Measurements from ENCODE around the gene GSTO2. TPM values are rescaled to one million over a fixed set of nuclear protein-coding genes. Genes with fewer than 3 reads are reported as not detected.
A peak's percentile ranks its signal among the peaks of the same experiment; 100 is the strongest.

Gene GSTO2
- total RNA-seq, 4 donors from 2014 or later: 0.71 to 2.3 (median 1.4) TPM; not detected in 1

GRCh38 chr10:104340111-104340526 is 71.1 kb downstream of the GSTO2 start:
- peak overlapping the region; percentile 73 to 98 (median 94) for H3K4me3 ChIP-seq
- DNase-seq (no peak), ATAC-seq (peak; percentile 5 to 6)
- H3K27me3 ChIP-seq: no peaks in the 10 kb centered on the region
- H3K9me3 ChIP-seq: no peaks in the 10 kb centered on the region
- H3K4me1 ChIP-seq: peaks cover 24 to 29% of the 10 kb centered on the region in 2 donors
- intact Hi-C loops (cut with DNase I; ENCODE audit: low total_unique reads) (no loop called here), in situ Hi-C loops (cut with MboI; ENCODE audit: low sequenced_read_pairs in 4 of 4) (no loop called here)
- TF ChIP-seq CTCF (IDR thresholded peaks at IDR 0.05 in 4 of 5, conservative IDR thresholded peaks at IDR 0.05 in 1 of 5) (no peak), POLR2A (IDR thresholded peaks at IDR 0.05) (no peak)
- no peaks in the 10 kb centered on the region for H3K36me3 ChIP-seq
- H3K27ac ChIP-seq: peak overlapping the region; percentile 96 to 99 (median 96)

- Histone ChIP-seq H3K27me3 (no peaks in the 10 kb centered on the region), H3K4me3 (peak overlapping the region in 1 of 4 donors; percentile 98), H3K9me3 (no peaks in the 10 kb centered on the region), H3K36me3 (no peaks in the 10 kb centered on the region), H3K27ac (peak overlapping the region; percentile 96 to 99 (median 96)), H3K4me1 (peaks cover 24 to 27% of the 10 kb centered on the region in 2 donors)
- intact Hi-C loops (cut with DNase I; ENCODE audit: low total_unique reads): no loop called here
- ATAC-seq (no peak), DNase-seq (no peak)
- in situ Hi-C loops (cut with MboI; ENCODE audit: low sequenced_read_pairs in 4 of 4): no loop called here
- TF ChIP-seq CTCF (IDR thresholded peaks at IDR 0.05 in 4 of 5, conservative IDR thresholded peaks at IDR 0.05 in 1 of 5): no peak
- no peak for TF ChIP-seq POLR2A (IDR thresholded peaks at IDR 0.05)
Measured at GRCh38 chr10:104340641-104341040, 71.7 kb downstream of the GSTO2 start.

GRCh38 chr10:104342941-104343411 is 74.0 kb downstream of the GSTO2 start:
- Histone ChIP-seq H3K4me3 (no peak overlapping the region), H3K4me1 (peaks cover 6 to 14% of the 10 kb centered on the region in 2 donors), H3K27me3 (no peaks in the 10 kb centered on the region), H3K27ac (peak overlapping the region; percentile 29 to 97 (median 60)), H3K36me3 (no peaks in the 10 kb centered on the region), H3K9me3 (no peaks in the 10 kb centered on the region)
- DNase-seq (no peak), ATAC-seq (no peak)
- TF ChIP-seq POLR2A (IDR thresholded peaks at IDR 0.05) (no peak), CTCF (IDR thresholded peaks at IDR 0.05 in 4 of 5, conservative IDR thresholded peaks at IDR 0.05 in 1 of 5) (no peak)
- in situ Hi-C loops (cut with MboI; ENCODE audit: low sequenced_read_pairs in 4 of 4): no loop called here
- intact Hi-C loops (cut with DNase I; ENCODE audit: low total_unique reads): no loop called here

GRCh38 chr10:104344219-104344618 is 75.2 kb downstream of the GSTO2 start:
- Histone ChIP-seq H3K27me3 (no peaks in the 10 kb centered on the region), H3K9me3 (no peaks in the 10 kb centered on the region), H3K27ac (peak overlapping the region in 2 of 4 donors; percentile 4 to 97), H3K36me3 (no peaks in the 10 kb centered on the region), H3K4me1 (peaks cover 7 to 14% of the 10 kb centered on the region in 2 donors), H3K4me3 (no peak overlapping the region)
- in situ Hi-C loops (cut with MboI; ENCODE audit: low sequenced_read_pairs in 4 of 4): no loop called here
- DNase-seq: no peak
- intact Hi-C loops (cut with DNase I; ENCODE audit: low total_unique reads): no loop called here
- no peak for ATAC-seq
- TF ChIP-seq POLR2A (IDR thresholded peaks at IDR 0.05): no peak
- TF ChIP-seq CTCF (IDR thresholded peaks at IDR 0.05 in 4 of 5, conservative IDR thresholded peaks at IDR 0.05 in 1 of 5): no peak

- Histone ChIP-seq H3K9me3 (no peaks in the 10 kb centered on the region), H3K36me3 (no peaks in the 10 kb centered on the region), H3K27me3 (no peaks in the 10 kb centered on the region), H3K4me3 (no peak overlapping the region), H3K27ac (no peak overlapping the region), H3K4me1 (peaks cover 2 to 10% of the 10 kb centered on the region in 2 donors)
- DNase-seq (no peak), ATAC-seq (no peak)
- in situ Hi-C loops (cut with MboI; ENCODE audit: low sequenced_read_pairs in 4 of 4): loop anchor here (5.0 kb wide), 3 partner anchors 43 to 53 kb away; no protein-coding TSS in a partner anchor
- TF ChIP-seq POLR2A (IDR thresholded peaks at IDR 0.05) (no peak), CTCF (IDR thresholded peaks at IDR 0.05 in 4 of 5, conservative IDR thresholded peaks at IDR 0.05 in 1 of 5) (no peak)
- intact Hi-C loops (cut with DNase I; ENCODE audit: low total_unique reads): loop anchor here (5.0 kb wide), 1 partner anchor 458 kb away; no protein-coding TSS in a partner anchor
Measured at GRCh38 chr10:104345515-104345914, 76.5 kb downstream of the GSTO2 start.

Data from gastrocnemius medialis (tissue), 4 donors.